SK-N-SH (cell line): Measurements from ENCODE around the gene F8.
"Not testable (repeated sequence)": the region's sequence is repeated elsewhere in the genome, so short reads cannot be mapped to it uniquely, and the experiment has no call there.

Experiments
- RXRA ChIP-seq: IDR thresholded peaks from 2 replicates; pipeline ENCODE4 v1.4.0; 2012; ENCODE audit warnings: low read depth, mild to moderate bottlenecking, borderline replicate concordance
- TF ChIP-seq, protein P1 (sequence below): fragments of 150-350 bp; IDR thresholded peaks from 2 replicates; pipeline ENCODE4 v1.6.1; 2017; ENCODE audit warnings: antibody characterized with exemption, low read length, low read depth, borderline replicate concordance
- TF ChIP-seq, protein P2 (sequence below): fragments of 200-600 bp; sonication (generic); IDR thresholded peaks from 2 replicates; pipeline ENCODE4 v1.6.1; 2017; ENCODE audit warnings: antibody characterized with exemption, mild to moderate bottlenecking, moderate library complexity

DNA sequence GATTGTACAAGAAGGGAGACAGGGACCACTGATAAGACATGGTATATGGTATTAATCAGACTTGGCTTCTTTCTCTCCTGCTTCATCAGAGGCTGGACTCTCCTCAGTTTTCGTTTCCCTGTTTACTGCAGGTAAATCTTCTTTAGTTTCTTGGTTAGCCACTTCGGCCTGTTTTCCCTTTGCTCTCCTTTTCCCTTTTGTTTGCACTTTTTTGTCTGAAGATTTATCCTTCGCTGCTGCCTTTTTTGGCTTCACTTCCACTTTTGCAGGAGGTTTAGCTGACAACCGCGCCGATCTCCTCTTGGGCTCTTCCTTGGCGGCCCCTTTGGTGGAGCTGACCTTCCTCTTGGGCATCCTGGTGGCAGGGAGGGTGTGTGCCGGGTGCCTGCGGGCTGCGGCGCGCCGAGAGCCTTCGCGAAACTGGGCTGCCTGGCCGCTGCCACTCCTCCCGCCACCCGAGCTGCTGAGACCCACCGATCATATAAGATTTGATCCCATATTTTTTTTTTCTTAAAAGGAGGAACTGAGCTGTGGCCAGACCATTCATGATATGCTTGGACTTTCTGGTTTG, 205.4 kb downstream of the F8 start:
- TF ChIP-seq, protein P1, sequence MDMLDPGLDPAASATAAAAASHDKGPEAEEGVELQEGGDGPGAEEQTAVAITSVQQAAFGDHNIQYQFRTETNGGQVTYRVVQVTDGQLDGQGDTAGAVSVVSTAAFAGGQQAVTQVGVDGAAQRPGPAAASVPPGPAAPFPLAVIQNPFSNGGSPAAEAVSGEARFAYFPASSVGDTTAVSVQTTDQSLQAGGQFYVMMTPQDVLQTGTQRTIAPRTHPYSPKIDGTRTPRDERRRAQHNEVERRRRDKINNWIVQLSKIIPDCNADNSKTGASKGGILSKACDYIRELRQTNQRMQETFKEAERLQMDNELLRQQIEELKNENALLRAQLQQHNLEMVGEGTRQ = not testable (repeated sequence)
- TF ChIP-seq, protein P2, sequence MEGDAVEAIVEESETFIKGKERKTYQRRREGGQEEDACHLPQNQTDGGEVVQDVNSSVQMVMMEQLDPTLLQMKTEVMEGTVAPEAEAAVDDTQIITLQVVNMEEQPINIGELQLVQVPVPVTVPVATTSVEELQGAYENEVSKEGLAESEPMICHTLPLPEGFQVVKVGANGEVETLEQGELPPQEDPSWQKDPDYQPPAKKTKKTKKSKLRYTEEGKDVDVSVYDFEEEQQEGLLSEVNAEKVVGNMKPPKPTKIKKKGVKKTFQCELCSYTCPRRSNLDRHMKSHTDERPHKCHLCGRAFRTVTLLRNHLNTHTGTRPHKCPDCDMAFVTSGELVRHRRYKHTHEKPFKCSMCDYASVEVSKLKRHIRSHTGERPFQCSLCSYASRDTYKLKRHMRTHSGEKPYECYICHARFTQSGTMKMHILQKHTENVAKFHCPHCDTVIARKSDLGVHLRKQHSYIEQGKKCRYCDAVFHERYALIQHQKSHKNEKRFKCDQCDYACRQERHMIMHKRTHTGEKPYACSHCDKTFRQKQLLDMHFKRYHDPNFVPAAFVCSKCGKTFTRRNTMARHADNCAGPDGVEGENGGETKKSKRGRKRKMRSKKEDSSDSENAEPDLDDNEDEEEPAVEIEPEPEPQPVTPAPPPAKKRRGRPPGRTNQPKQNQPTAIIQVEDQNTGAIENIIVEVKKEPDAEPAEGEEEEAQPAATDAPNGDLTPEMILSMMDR = not testable (repeated sequence)
- TF ChIP-seq RXRA = not testable (repeated sequence)
